Measurements from ENCODE around the gene RMDN3. TPM values are rescaled to one million over a fixed set of nuclear protein-coding genes. Genes with fewer than 3 reads are reported as not detected.

RMDN3 gene
- total RNA-seq, 2 donors from 2014 or later = 22.3 to 23.6 TPM

DNA sequence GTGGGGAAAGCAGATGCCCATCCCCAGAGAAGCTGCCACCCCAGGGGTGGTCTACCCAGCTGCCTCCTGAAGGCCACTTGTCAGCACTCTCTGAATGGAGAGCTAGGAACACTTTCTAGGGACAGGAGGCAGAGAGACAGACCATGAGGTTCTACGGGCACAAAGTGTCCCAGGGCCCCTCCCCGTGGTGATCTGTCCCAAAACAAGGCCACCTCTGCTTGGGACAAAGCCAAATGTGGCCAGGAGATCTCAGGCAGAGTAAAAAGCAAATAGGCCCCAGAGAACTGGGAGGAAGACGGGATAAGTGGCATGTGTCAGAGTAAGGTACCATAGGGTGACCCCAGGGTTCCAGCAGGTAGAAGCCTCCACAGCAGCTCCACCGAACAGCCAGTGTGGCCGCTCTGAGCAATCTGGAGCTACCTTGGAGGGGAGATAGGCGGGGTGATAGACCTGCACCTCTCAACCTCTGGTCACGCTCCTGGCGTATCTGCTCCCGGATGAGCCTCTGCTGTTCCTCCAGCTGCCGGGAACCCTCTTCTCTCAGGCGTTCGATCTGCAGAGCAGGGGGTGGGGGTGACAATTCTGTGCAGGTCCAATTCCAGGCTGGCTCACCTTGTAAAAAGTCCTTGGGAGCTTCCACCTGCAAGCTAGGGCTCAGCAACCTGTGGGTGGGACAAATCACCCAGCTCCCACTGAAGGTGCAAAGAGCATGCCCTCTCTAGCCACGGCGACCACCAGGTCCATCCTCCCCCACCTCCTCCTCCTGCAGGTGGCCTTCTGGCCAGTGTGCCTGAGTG lies 20.9 kb upstream of the RMDN3 start:
- intact Hi-C loops (cut with DNase I) = no loop called here
- DNase-seq (ENCODE audit: low spot score) = no peak

GRCh38 chr15:40775007-40775406 lies 20.0 kb upstream of the RMDN3 start:
- DNase-seq (ENCODE audit: low spot score) = no peak
- intact Hi-C loops (cut with DNase I) = no loop called here

DNA sequence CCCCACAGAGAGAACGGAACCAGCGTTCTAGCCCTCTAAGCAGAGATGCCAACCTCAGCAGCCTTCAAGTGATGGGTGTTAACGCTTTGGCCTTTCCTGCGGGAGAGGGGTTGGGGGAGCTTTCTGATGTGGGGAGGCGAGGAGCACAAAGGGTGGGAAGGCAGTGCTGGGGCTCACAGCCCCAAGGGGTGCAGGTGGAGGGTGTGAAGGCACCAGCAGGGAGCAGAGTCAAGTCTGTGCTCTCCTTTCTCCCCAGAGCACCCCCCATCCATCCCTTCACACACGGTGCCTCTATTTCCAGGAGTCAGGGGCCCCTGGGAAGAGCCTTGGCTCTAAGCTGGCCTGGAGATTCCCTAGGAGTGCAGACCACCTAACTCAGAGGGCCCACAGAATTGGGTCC lies 18.8 kb upstream of the RMDN3 start:
- no peak for DNase-seq (ENCODE audit: low spot score)
- intact Hi-C loops (cut with DNase I) = no loop called here

- intact Hi-C loops (cut with DNase I) = no loop called here
- DNase-seq (ENCODE audit: low spot score) = no peak
Measured at GRCh38 chr15:40773496-40773895, 18.4 kb upstream of the RMDN3 start.

GRCh38 chr15:40772014-40772413 lies 17.0 kb upstream of the RMDN3 start:
- intact Hi-C loops (cut with DNase I) = no loop called here
- no peak for DNase-seq (ENCODE audit: low spot score)

GRCh38 chr15:40771242-40771641 lies 16.2 kb upstream of the RMDN3 start:
- intact Hi-C loops (cut with DNase I) = no loop called here
- no peak for DNase-seq (ENCODE audit: low spot score)

DNA sequence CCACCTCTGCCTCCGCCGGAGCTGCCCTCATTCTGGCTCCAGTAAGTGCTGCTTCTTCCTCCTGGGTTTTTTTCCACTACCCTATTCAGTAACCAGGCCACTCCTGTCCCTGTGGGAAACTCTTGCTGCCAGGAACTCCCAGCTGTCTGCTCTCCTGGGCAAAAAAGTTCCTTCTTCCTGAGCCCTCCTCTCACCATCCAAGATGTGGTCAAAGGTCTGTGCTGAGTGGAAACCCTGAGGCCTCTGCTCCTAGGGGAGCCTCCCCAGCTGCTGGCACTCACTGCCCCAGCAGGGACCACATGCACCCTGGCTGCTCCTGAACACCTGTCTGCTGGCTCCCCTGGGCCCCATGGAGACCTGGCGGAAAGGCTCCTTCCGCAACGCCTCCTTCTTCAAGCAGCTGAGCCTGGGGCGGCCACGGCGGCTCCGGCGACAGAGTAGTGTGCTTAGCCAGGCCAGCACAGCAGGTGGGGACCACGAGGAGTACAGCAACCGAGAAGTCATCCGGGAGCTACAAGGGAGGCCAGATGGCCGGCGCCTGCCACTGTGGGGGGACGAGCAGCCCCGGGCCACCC lies 15.2 kb upstream of the RMDN3 start:
- intact Hi-C loops (cut with DNase I) = no loop called here
- DNase-seq (ENCODE audit: low spot score) = no peak

DNA sequence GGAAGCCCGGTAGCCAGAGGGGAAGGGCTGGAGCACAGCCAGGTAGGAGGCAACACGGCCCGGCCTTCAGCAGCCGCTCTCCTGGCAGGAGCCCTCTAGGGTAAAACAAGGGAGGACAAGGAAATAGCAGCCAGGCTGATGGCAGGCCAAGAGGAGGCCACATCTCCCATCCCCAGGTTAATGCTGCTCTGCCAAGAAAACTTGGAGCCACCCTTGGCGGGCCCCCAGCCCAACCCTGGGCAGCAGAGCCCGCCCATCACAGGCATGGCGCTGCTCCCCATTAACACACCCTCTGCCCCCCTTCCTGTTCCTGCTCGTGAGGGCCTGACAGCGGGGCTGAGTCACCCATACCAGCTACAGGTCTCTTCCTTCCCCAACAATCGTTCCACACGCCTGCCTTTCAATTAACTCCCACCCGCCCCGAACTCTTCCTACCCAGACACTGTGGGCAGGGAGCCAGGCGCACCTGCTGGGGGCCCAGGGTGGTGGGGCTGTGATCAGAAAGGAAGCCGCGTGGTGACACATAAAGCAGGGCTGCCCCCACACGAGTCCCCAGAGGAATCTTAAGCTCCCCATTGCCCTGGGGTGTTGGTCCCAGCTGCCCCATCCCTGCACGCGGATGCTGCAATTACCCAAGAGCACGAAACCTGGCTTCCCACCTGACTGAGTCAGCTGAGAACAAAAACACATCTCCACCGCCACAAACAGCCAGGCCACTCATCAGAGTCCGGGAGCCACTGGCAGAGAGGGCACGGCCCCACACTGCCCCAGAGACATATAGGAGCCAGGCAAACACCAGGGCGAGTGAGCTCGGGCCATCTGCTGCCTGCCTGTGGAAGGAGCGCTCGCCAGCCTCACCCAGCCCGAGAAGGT lies 14.5 kb upstream of the RMDN3 start, which contains the start of gene C15orf62:
Gene C15orf62 (plus strand): TSS at position 707 of the 873 bp plus-strand sequence. CDS start 516 bp downstream, outside the sequence.
- intact Hi-C loops (cut with DNase I) = no loop called here
- DNase-seq (ENCODE audit: low spot score) = no peak

DNA sequence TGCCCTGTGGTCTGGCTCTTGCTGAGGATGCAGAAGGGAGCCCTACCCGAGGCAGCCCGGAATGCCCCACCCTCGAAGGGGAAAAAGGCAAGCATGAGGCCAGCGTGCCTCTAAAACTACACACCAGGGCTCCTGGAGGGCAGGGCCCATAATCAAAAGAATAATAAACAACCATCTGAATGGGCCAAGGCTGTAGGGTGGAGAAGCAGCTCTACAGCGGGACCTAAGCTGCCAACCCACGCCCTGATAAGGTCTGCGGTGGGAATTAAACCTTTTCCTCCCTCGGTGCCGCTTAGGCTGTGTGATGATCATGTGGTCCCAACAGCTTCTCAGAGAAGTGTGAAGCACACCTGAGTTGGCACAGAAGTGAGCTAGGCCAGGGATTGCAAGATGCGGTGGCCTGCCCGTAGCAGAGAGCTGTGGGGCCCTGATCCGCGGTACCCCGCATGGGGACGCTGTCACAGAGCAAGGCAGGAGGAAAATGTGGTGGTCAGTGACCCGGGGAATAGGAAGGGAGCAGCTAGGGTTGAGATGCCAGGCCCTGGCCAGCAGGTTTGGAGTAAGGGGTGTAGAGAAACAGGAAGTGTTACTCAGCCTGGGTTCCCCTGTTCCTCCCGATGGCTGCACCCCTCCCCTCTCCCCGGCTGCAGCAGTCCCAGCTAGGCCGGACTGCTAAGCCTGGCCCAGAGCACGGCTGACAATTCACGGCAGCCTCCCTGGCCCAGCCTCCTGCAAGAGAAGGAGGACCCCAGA lies 13.6 kb upstream of the RMDN3 start:
- intact Hi-C loops (cut with DNase I) = no loop called here
- DNase-seq (ENCODE audit: low spot score) = no peak

DNA sequence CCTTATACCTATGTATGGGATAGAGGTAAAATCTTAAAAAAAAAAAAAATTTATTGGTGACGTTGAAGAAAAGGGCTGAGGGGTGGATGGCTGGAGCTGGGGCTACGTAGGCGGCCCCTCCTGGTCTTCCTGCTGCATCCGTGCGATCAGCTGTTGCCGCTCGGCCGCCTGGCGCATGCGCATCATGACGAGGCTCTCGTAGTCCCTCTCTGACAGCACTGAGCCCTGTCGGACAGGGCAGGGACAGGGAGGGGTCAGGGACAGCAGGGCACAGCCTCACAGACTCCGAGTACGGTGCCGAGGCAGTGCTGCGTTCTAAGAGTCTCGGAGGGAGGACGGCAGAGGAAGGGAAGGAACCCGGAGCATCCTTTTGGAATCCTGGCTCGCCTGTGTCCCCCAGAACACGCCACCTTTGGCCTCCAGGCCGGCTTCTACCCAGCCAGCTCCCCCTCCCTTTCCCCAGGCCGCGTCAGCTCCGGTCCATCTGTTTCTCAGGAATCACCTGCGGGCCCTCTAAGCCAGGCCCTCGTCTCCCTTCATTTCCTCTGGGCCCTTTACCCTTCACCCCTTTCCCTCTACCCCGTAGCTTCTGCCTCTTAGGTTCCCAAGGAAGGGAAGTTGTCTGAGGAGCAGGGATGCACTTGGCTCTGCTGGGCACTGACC lies 12.9 kb upstream of the RMDN3 start:
- DNase-seq (ENCODE audit: low spot score) = no peak
- intact Hi-C loops (cut with DNase I) = no loop called here

DNA sequence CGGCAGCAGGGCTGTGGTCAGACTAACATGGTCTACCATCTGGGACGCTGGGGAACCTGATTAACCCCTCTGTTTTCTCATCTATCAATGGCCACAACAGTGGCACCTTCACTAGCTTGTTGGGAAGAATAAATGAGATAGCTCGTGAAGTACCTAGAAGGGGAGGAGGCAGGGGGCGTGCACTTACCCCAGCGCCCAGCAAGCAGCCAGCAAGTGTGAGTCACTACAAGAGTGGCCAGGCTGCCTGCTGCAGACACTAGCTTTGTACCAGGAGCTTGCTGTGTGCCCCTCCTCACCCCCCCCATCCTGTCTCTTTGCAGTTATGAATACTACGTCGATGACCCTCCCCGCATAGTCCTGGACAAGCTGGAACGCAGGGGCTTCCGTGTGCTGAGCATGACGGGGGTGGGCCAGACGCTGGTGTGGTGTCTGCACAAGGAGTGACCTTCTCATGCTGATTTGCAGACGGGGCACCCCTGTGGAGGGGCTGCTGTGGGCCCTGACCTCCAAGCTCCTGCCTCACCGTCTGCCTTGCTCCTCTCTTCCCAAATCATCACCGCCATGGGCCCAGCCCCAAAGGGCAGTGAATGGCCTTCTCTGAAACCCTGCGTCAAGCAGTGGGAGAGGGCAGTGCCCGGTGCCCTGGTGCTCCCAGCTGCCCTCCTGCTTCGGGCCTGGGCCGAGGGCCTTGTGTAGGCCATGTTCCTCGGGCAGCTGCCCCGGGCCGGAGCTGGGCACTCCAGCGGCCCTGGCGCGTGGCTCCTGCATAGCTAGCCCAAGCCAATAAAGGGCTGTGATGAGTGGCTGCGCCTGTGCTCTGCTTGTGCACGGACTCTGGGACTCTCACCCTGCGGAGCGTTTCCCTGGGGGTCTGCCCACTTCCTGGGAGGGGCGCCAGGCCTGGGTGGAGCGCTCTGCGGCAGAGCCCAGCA lies 12.1 kb upstream of the RMDN3 start:
- DNase-seq (ENCODE audit: low spot score) = no peak
- intact Hi-C loops (cut with DNase I) = no loop called here

GRCh38 chr15:40766194-40766815 lies 11.3 kb upstream of the RMDN3 start:
- no peak for DNase-seq (ENCODE audit: low spot score)
- intact Hi-C loops (cut with DNase I) = no loop called here

DNA sequence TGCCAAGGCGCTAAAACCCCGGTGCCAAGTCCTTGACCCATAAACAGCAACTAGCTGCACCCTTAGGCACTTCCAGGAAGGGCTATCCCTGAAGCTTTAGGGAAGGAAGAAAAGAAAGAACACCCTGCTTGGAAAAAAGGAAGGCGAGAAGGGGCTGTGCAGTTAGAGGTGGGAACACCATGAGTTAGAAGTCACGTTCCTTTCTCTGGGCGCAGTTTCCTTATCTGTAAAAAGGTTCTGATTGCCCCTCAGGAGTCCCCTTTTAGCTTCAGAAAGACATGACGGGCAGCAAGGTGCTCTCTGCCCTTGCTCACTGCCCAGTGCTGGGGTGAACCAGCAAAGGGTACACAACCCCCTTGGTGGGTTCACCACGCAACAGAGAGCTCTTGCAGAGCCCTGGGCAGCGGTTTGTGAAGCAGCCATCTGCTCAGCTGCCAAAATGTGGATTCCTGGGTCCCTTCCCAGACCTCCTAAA lies 9.6 kb upstream of the RMDN3 start:
- DNase-seq (ENCODE audit: low spot score) = no peak
- intact Hi-C loops (cut with DNase I) = no loop called here

DNA sequence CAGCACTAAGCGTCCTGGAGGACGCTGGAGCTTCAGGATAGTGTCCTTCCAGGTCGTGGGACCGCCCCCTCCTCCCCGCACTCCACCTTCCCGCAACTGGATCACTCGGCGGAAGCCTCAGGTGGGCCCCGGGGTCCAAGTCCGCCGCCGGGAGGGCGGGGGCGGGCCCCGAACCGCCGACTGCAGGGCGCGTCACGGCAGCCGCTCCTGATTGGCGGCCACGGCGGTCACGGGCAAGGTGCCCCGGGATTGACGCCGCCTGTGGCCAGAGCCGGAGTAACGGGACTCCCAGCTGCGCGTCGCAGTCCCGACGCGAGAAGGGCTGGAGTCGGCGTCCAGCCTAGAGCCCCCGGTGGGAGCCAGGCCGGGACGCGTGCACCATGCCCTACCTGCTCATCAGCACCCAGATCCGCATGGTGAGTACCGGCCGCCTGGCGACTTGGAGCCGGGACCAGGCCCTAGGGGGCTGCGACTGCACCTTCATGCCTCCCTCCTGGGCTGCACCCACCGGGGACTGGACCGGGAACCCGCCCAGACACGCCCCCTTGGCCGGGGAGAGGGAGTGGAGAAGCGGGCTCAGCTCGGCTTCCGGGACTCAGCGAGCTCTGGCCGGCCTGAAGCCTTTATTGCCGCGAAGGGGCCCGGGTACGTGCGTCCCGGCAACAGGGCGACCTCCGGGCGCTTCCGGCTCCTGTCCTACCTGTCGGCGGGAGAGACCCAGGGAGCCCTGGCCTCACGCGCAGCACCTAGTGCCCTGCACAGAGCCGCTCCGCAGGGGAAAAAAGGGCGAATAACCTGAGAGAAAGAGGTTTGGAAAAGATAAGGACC lies 9.0 kb upstream of the RMDN3 start, which contains the start of gene GCHFR:
Gene GCHFR (plus strand): TSS at position 268 of the 828 bp plus-strand sequence. CDS start 113 bp downstream, at position 381.
- intact Hi-C loops (cut with DNase I) = no loop called here
- peak; percentile 92 for DNase-seq (ENCODE audit: low spot score)

- intact Hi-C loops (cut with DNase I) = no loop called here
- peak; percentile 90 for DNase-seq (ENCODE audit: low spot score)
Measured at GRCh38 chr15:40762919-40763800, 8.1 kb upstream of the RMDN3 start.

Measured in posterior vena cava (tissue), 2 donors.